Hypothalamus (tissue), 51 donors: Measurements from ENCODE around the gene MLXIPL.
"Not testable (repeated sequence)": the region's sequence is repeated elsewhere in the genome, so short reads cannot be mapped to it uniquely, and the experiment has no call there.

Experiments
- DNase-seq, 51 donors: peaks; one replicate each; lab custom pipeline; 2025; lab: John Stamatoyannopoulos, UW

Gene MLXIPL

DNA sequence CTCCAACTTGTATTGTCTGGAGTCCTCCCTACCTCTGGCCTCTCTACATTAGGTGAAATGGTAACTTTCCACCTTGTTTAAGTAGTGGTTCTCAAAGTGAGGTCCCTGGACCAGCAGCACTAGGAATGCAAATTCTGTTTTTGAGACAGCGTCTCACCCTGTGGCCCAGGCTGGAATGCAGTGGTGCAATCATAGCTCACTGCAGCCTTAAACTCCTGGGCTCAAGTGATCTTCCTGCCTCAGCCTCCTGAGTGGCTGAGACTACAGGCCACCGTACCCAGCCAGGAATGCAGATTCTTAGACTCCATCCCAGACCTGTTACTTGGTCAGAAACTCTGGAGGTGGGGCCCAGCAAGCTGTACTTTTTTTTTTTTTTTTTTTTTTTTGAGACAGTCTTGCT, 39.1 kb downstream of the MLXIPL start:
- DNase-seq = no peak

DNA sequence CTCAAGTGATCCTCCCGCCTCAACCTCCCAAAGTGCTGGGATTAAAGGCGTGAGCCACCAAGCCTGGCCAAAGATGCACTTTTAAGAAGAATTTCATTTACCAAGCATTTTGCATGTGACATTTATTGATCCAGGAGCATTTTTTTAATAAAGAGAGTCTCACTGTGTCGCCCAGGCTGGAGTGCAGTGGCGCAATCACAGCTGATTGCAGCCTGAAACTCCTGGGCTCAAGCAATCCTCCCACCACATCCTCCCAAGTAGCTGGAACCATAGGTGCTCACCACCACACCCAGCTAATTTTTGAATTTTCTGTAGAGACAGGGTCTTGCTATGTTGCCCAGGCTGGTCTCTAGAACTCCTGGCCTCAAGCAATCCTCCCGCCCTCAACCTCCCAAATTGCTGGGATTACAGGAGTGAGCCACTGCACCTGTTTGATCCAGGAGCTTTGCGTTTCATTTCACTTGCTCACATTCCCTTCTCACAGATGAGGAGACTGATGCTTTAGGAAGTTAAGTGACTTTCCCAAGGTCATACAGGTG, 41.6 kb downstream of the MLXIPL start:
- no peak for DNase-seq

DNA sequence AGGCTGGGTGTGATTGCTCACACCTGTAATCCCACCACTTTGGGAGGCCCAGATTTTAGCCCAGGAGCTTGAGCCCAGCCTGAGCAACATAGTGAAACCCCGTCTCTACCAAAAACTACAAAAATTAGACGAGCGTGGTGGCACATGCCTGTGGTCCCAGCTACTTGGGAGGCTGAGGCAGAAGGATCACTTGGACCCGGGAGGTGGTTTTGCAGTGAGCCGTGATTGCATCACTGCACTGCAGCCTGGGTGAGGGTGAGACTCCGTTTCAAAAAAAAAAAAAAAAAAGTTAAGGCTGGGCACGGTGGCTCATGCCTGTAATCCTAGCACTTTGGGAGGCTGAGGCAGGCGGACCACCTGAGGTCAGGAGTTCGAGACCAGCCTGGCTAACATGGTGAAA, 43.3 kb downstream of the MLXIPL start:
- DNase-seq = not testable (repeated sequence)

DNA sequence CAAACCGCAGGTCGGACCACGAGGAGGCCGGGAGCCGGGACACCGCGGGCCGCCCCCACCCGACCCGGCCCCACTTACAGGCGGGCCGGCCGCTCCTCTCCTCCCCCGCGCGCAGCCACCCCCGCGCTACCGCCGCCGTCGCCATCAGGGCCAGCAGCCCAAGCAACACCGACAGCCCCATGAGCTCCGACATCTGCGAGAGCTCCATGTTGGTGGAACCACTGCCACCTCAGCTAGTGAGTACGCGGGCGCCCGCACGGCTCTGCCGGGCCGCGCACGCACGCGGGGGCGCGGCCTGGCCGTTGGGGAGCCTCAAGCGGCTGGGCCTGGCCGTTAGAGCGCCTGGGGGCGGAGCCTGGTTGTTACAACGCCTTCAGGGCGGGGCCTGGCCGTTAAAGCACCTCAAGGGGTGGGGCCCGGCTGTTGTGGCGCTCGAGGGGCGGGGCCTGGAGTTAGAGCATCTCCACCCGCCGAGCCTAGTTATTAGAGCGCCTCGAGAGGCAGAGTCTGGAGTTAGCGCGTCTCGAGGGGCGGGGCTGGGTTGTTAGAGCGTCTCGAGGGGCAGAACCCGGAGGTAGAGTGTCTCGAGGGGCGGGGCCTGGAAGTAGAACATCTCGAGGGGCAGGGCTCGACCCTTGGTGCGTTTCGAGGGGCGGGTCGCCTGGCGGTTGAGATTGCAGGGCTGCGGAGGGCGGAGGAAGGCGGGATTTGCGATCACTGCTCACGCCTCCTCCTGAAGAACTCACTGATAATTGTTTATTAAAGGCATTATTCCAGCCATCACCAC, 45.8 kb downstream of the MLXIPL start, which contains the start of gene TBL2:
Gene TBL2 (minus strand): TSS at position 238 of the 787 bp plus-strand sequence. CDS start 30 bp downstream, at position 208.
- peak; percentile 57 to 100 (median 96) for DNase-seq

DNA sequence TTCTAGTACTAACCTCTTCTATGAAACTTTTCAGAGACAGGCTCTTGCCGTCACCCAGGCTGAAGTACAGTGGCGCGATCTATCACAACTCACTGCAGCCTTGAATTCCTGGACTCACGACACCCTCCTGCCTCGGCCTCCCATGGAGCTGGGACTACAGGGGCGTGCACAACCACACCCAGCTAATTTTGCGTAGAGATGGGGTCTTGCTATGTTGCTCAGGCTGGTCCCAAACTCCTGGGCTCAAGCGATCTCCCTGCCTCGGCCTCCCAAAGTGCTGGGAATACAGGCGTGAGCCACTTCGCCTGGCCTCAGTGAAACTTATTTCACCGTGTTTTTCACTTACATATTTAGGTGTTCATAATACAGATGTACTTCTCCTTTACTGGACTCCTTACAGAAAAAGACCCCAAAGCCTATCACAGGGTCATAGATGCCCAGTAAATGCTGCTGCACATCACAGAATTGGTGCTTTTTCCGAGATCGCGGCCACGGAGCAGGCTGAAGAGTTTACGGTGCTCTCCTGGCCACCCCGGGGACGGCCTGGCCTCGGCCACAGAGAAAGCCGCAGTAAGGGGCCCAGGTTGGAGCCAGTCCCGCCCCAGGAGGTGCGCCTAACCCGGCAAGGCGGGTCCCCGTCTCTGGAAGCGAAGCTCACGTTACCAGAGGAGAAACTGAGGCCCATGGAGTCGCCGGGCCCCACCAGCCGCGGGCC, 46.5 kb downstream of the MLXIPL start:
- no peak for DNase-seq

DNA sequence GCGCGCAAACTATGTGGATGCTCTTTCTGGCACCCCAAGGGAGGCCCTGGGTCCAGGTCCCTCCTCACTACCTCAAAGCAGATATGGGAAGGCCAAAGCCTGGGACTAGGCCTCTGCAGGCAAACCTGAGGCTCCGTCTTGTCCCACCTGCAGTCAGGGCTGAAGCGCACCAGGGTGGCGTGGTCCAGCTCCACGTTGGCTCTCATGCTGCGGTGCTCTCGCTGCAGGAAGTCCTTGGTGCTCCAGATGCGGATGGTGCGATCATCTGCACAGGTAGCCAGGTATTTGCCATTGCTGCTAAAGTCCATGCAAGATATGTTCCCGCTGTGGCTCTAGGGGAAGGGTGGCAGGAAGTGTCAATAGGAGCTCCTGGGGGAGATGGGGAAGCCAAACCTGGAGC, 50.5 kb downstream of the MLXIPL start:
- no peak for DNase-seq

DNA sequence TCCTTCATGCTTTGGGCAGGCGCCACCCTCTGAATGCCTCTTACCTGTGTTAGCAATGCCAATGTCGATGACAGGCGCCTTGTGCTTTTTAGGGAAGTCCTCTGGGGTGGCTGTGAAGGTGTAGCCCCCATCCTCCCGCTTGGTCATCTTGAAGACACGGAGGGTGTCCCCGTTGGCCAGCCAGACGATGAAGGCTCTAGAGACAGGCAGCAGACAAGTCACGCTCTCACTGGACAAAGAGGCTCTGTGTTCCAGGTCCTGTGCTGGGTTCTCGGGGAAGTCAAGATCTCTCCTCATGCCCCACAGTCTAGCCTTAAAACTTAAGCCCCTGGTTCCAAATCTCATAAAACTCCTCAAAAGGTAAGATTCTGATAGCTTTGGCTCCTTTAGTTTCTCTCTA, 51.0 kb downstream of the MLXIPL start:
- DNase-seq = peak in 1 of 51 donors; percentile 12

DNA sequence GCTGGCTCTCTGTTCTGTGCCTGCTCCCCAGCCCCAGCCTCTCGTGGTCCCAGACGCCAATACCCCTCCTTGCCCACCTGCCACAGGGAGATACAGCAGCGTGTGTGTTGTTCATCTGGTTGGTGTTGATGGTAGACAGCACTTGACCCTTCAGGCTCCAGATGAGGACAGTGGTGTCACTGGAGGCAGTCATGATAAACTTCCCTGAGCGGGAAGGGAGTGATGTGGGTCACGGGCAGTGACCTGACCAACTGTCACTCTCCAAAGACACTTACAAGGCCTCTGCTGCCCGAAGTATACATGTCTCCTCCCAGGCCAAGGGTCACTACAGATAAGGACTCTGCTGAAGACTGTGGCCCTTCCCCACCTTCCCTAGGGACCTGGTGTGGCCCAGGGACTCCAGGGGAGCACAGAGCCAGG, 51.5 kb downstream of the MLXIPL start:
- no peak for DNase-seq

DNA sequence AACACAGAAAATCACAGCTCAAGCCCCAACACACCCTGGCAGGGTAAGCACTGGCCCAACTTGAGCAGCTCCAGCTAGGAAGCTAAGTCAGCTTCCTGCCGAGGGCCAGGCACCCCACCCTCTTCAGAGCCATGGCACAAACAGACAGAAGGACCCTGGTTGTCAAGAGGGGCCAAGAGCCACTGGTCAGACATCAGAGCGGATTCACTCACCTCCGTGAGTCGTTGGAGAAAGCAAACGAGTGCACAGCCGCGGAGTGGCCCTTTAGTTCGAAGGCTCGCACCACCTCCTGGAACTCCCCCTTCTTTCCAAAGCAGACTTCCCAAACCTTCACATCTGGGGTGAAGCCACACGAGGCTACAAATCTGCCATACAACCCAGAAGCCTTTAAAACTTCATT, 53.3 kb downstream of the MLXIPL start:
- DNase-seq = no peak

DNA sequence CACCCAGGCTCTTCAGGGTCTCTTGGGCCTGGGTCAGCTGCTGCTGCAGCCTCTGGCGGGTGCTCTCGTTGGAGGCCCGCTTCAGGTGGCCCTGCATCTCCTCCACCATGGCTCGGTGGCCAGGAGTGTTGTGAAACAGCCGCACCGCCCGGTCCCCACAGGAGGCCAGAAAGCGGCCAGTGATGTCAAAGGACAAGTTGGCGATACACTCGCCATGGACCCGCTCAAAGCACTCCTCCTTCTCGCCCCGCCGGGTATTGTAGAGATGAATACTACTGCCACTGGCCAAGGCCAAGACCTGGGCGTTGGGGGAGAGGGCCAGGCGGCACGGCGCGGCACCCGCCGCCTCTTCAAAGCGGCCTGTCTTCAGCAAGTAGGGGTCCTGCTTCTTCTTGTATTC, 53.8 kb downstream of the MLXIPL start:
- no peak for DNase-seq

DNA sequence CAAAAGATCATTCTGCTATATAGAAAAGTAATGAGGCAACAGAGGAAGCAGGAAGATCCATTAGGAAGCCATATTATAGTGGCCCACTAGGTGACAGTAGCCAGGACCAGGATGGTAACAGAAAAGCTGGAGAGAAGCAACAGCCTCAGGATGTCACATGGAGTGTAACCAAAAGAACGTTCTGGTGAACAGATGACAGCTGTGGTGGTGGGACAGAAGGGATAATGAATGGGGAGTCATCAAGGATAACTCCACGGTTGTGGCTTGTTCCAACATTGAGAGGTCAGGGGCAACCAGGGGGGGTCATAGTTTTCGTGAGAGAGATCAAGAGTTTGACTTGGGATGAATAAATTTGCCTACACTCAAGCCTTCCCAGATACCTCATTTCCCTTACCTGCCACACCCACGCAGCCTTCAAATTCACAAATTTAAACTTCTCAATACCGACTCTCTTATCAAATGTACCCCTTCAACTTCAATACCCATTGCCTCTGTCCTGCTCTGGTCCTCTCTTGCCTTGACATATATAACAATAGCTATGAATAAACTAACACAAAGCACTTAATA, 55.2 kb downstream of the MLXIPL start:
- DNase-seq = no peak

DNA sequence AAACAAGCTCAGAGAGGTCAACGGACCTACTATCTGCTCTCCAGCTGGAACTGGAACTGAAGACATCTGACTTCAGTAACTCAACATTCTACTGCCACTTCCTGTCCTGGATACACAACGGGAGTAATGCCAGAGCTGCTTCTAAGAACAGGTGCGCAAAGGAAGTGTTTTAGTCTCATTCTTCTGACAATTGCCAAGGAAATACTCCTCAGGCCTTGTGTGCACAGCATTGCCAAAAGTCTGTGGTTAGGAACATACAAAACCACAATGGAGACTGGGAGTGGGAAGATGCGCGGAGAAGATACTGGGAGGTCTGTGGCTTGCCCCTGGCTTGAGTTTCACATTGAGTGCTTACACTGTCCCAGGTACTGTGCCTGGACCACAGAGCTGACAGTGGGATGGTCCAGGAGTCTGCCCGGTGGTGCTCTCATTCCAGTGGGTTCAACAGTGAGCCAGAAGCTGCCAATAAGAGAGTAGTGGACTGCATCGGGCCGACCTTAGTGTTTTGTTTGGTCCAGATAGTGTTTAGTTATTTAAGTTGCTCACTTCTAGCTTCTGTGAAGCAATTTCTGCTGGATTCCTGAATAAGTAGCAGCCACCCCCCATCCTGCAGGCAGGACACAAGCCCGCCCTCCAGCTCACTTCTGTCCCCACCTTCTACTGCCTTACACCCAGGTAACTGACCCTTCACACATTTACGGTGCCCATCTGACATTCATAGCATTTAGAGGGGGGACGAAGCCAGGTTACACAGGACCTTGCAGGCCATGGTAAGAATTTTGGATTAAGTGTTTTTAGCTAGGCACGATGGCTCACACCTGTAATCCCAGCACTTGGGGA, 56.3 kb downstream of the MLXIPL start:
- DNase-seq = no peak

DNA sequence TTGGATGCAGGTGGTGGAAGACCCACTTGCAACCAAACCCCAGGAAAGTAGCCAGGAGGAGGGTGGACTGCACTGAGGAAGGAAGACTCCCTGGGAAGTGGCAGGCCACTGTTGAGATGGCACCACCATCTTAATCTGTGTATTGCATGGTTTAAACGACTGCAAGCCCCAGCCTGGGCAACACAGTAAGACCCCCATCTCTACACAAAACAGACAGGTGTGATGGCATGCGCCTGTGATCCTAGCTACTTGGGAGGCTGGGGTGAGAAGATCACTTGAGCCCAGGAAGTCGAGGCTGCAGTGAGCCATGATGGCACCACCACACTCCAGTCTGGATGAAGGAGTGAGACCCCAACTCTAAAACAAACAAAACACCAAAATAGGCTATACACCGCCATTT, 57.2 kb downstream of the MLXIPL start:
- DNase-seq = no peak

DNA sequence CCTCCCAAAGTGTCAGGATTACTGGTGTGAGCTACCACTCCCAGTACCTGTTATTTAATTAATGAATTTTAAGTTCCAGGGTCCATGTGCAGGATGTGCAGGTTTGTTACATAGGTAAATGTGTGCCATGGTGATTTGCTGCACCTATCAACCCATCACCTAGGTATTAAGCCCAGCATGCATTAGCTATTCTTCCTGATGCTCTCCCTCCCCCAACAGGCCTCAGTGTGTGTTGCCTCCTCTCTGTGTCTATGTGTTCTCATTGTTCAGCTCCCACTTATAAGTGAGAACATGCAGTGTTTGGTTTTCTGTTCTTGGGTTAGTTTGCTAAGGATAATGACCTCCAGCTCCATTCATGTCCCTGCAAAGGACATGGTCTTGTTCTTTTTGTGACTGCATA, 57.9 kb downstream of the MLXIPL start:
- not testable (repeated sequence) for DNase-seq

DNA sequence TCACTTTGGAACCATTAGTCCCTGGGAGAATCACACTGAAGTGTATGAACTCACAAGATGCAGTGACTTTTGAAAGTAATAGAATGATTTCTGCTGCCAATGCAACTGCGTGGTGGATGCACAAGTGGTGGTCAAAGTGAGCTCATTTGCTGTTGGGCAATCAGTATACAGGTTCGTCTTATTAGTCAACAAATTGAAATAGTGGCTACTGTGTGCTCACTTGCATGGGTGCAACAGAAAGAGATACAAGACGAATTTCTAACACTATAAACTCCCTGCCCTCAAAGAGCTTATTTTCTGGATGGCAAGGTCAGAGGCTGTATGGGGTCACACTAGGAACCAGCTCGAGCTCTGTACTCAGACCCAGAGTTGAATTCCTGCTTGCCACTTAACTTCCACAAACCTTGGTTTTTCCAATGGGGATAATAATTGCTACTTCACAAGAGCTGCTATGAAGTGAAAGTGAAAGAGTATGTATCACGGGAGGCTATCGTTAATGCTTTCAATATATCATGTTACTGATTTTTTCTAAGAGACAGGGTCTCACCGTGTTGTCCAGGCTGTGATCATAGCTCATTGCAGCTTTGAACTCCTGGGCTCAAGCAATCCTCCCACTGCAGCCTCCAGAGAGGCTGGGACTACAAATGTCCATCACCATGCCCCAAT, 58.5 kb downstream of the MLXIPL start:
- no peak for DNase-seq

DNA sequence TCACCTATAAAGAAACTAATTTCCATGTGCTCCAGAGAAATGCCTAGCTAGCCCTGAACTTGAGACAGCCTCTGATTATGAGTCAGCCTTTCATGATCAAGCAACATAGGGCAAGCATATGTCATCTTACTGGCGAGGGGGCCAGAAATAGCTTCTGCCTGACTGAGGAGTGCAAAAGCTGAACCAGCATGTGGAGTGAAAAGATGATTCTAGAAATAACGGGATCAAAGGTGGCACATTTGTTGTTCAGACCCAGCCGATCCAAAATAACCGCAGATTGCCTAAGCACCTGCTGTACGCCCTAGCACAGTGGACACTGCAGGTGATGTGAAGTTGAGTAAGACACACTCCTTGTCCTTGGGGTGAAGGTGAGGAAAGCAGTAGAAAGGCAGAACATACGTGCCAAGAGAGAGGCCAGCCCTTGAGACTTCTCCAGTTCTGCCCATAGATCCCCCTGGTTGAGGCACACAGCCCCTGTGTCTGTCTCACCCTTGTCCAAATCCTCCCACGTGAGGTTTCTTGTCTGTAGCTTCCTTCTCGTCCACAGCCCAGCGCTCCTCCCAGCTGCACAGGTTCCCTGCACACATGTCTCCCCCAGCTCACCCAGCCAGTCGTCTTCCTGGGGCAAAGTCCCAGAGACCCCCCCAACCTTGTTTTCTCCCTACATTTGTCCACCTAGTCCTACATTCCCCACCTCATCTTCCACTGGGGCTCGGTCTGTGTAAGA, 64.0 kb downstream of the MLXIPL start:
- peak in 1 of 51 donors; percentile 15 for DNase-seq

DNA sequence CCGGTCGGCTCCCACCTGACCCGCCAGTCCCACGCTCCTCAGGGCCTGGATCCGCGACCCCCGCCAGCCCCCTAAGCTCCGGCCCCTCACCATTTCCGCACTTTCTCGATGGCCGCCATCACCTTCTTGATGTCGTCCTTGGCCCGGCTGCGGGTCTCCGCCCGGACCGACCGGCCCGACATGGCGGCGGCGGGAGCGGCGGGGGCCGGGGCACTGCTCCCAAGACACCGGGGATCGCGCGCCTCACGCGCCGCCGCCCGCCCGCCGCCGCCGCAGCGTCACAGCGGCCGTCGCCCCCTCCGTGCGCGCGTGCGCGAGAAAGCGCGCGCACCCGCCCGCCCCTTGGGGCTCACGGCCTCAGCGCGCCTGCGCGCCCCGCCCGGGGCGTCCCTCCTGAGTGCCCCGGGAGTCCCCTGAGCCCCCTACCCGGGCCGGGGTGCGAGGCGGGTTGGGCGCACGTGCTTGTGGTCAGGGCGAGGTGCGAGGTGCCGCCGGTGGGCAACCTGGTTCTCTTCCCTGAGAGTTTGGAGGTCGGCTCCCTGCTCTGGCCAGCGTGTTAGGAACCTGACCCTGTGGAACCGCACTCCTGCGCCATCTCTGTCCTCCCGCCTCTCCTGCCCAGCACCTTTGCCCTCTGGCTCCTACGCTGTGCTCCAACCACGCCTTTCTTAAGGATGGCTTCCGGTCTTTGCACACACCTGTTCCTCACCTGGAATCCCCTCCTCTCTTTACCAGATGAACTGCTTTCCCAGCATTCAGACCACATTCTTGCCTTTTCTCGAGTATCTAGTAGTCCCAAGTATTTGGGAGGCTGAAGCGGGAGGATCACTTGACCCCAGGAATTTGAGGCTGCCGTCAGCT, 66.7 kb downstream of the MLXIPL start, which contains the start of gene BCL7B:
Gene BCL7B (minus strand): TSS at position 294 of the 861 bp plus-strand sequence. CDS start 112 bp downstream, at position 182.
- DNase-seq = peak in 47 of 51 donors; percentile 18 to 87 (median 66)

DNA sequence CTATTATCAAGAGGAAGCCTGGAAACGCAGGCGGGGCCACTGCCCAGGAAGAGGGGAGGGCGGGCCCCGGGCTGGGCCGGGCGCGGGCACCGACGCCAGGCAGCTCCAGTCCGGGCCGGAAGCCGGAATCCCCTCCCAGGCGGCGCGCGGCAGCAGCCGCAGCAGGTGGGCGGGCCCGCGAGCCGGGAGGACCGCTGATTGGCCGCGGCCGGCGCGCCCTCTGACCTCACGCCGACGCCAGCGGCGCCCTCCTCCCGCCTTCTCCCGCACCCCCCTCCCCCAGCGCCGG, 67.3 kb downstream of the MLXIPL start:
- DNase-seq = peak in 50 of 51 donors; percentile 50 to 95 (median 87)
